Astrocyte (in vitro differentiated cells and primary cell): ENCODE data around the gene TMEM143. TPM values are rescaled to one million over a fixed set of nuclear protein-coding genes. Genes with fewer than 3 reads are reported as not detected.
A peak's percentile ranks its signal among the peaks of the same experiment; 100 is the strongest.

Experiments
- DNase-seq: peaks from one replicate; pipeline ENCODE4 v3.0.0-alpha.2; 2010; ENCODE audit warnings: low read depth
- FAIRE-seq: peaks from 2 replicates; lab custom pipeline; 2011; peaks lifted over from hg19 to GRCh38; lab: Jason Lieb, UNC
- H2AFZ ChIP-seq: 2 replicates; pipeline ENCODE4 v1.6.0; 2012; ENCODE audit warnings: low read depth, low read length, inconsistent platforms
- H3K27ac ChIP-seq: 2 replicates; pipeline ENCODE4 v1.5.1; 2011; ENCODE audit warnings: low read depth, low read length, inconsistent platforms
- H3K27me3 ChIP-seq: 2 replicates; pipeline ENCODE4 v1.6.0; 2011; ENCODE audit warnings: low read length, inconsistent platforms; ENCODE audit not compliant: insufficient read depth
- H3K36me3 ChIP-seq: 2 replicates; pipeline ENCODE4 v1.5.1; 2011; ENCODE audit warnings: low read length, inconsistent platforms; ENCODE audit not compliant: insufficient read depth
- H3K4me1 ChIP-seq: 2 replicates; pipeline ENCODE4 v1.5.1; 2011; ENCODE audit warnings: low read length, inconsistent platforms; ENCODE audit not compliant: insufficient read depth
- H3K4me2 ChIP-seq: 2 replicates; pipeline ENCODE4 v1.6.0; 2012; ENCODE audit warnings: low read length, inconsistent platforms
- H3K4me3 ChIP-seq: 2 replicates; pipeline ENCODE4 v1.5.1; 2011; ENCODE audit warnings: low read depth, mild to moderate bottlenecking, low read length, inconsistent platforms; ENCODE audit not compliant: insufficient read depth
- H3K79me2 ChIP-seq: 2 replicates; pipeline ENCODE4 v1.6.0; 2012; ENCODE audit warnings: mild to moderate bottlenecking, low read length, inconsistent platforms; ENCODE audit not compliant: insufficient read depth
- H3K9ac ChIP-seq: 2 replicates; pipeline ENCODE4 v1.6.0; 2012; ENCODE audit warnings: mild to moderate bottlenecking, low read length, inconsistent platforms
- H3K9me3 ChIP-seq: 2 replicates; pipeline ENCODE4 v1.5.1; 2012; ENCODE audit warnings: low read depth, mild to moderate bottlenecking, low read length, inconsistent platforms; ENCODE audit not compliant: insufficient read depth
- H4K20me1 ChIP-seq: 2 replicates; pipeline ENCODE4 v1.6.0; 2012; ENCODE audit warnings: low read length, inconsistent platforms; ENCODE audit not compliant: insufficient read depth
- H3K27ac Mint-ChIP-seq: one replicate; pipeline ENCODE4 v1.8.0; 2021; ENCODE audit warnings: mild to moderate bottlenecking, mixed read lengths; ENCODE audit not compliant: unreplicated experiment
- H3K27me3 Mint-ChIP-seq: one replicate; pipeline ENCODE4 v1.8.0; 2021; ENCODE audit warnings: low read depth, mixed read lengths; ENCODE audit not compliant: unreplicated experiment
- H3K36me3 Mint-ChIP-seq: one replicate; pipeline ENCODE4 v1.8.0; 2021; ENCODE audit warnings: low read depth, mixed read lengths; ENCODE audit not compliant: unreplicated experiment
- H3K4me1 Mint-ChIP-seq: one replicate; pipeline ENCODE4 v1.8.0; 2021; ENCODE audit warnings: low read depth, mixed read lengths; ENCODE audit not compliant: unreplicated experiment
- H3K4me3 Mint-ChIP-seq: one replicate; pipeline ENCODE4 v1.8.0; 2021; ENCODE audit warnings: mild to moderate bottlenecking, moderate library complexity, mixed read lengths; ENCODE audit not compliant: unreplicated experiment
- H3K9me3 Mint-ChIP-seq: one replicate; pipeline ENCODE4 v1.8.0; 2021; ENCODE audit warnings: mild to moderate bottlenecking, mixed read lengths; ENCODE audit not compliant: unreplicated experiment
- EZH2 ChIP-seq: IDR thresholded peaks from 2 replicates; pipeline ENCODE4 v1.6.1; 2012; ENCODE audit warnings: mild to moderate bottlenecking, low read length, inconsistent platforms; ENCODE audit not compliant: insufficient read depth
- total RNA-seq: library from RNA; stranded (reverse); gene quantifications from 2 replicates; pipeline ENCODE4 v1.2.1, GENCODE V29; 2021
- TF ChIP-seq, protein P1 (sequence below): IDR thresholded peaks from 2 replicates; pipeline ENCODE4 v1.5.1; 2011; ENCODE audit warnings: low read depth, mild to moderate bottlenecking, inconsistent platforms, low read length, moderate library complexity; ENCODE audit not compliant: insufficient read depth

The TMEM143 gene
- total RNA-seq, 1 donor from 2014 or later: 8.7 TPM

DNA sequence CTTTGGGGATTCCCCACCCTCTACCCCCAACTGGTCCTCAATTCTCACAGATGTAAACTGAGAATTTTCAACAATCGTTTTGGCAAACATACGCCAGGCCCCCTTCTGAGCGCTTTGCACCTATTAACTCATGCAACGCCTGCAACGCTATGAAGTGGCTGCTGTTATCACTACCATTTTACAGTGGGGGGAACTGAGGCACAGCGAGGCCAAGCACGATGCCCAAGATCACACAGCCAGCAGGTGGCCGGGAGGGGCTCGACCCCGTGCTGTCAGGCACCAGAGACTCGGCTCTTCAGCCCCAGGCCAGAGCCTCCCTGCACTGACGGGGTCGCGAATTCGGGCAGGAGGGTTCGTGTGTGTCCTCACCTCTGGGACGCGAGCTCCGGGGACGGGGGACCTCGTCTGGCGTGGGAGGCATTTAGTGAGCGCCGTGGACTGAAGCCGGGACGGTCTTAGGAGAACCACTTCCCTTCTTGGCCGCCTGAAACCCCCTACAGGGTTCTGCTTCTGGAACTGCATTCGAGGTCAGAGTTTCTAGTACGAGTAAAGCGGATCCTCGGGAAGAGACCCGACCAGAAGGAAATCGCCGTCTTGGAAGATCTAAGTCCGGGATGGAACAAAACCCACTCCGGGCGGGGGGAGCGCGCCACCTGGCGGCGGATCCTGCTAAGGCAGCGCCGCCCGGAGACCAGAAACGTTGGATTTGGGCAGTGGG is 72.8 kb downstream of the TMEM143 start:
- Mint-ChIP-seq H3K27ac (peak overlapping the region; percentile 80), H3K9me3 (peaks cover 13% of the 10 kb centered on the region), H3K36me3 (peaks cover 18% of the 10 kb centered on the region), H3K4me1 (no peaks in the 10 kb centered on the region), H3K4me3 (peak overlapping the region; percentile 84), H3K27me3 (peaks cover 2% of the 10 kb centered on the region)
- Histone ChIP-seq H3K79me2 (no peaks in the 10 kb centered on the region), H3K4me1 (peaks cover 15% of the 10 kb centered on the region), H3K9ac (peak overlapping the region; percentile 72), H3K36me3 (no peaks in the 10 kb centered on the region), H3K27me3 (no peaks in the 10 kb centered on the region), H3K27ac (peak overlapping the region; percentile 59), H4K20me1 (no peaks in the 10 kb centered on the region), H3K9me3 (peaks cover 11% of the 10 kb centered on the region), H2AFZ (peak overlapping the region; percentile 84), H3K4me2 (peak overlapping the region; percentile 94), H3K4me3 (peak overlapping the region; percentile 49)
- FAIRE-seq: no peak
- DNase-seq: peak; percentile 68
- TF ChIP-seq, protein P1, sequence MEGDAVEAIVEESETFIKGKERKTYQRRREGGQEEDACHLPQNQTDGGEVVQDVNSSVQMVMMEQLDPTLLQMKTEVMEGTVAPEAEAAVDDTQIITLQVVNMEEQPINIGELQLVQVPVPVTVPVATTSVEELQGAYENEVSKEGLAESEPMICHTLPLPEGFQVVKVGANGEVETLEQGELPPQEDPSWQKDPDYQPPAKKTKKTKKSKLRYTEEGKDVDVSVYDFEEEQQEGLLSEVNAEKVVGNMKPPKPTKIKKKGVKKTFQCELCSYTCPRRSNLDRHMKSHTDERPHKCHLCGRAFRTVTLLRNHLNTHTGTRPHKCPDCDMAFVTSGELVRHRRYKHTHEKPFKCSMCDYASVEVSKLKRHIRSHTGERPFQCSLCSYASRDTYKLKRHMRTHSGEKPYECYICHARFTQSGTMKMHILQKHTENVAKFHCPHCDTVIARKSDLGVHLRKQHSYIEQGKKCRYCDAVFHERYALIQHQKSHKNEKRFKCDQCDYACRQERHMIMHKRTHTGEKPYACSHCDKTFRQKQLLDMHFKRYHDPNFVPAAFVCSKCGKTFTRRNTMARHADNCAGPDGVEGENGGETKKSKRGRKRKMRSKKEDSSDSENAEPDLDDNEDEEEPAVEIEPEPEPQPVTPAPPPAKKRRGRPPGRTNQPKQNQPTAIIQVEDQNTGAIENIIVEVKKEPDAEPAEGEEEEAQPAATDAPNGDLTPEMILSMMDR: peak; percentile 97
- TF ChIP-seq EZH2: no peak

DNA sequence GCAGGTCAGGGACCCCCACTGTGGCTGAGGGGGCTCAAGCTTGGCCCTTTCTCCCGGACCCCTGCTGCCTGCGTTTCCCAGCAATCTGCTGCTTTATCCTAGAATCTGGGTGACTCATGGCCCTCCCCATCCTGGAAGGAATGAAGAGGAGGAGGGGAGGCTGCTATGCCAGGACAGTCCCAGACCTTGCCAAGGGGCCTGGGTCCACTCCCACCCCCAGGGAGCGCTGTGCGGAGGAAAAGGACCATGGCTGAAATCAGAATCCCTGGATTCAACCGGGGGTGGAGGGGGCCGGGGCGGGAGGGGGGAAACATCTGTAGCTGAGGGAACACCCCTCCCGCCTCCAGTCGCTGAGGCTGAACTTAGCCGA is 73.4 kb downstream of the TMEM143 start:
- Mint-ChIP-seq H3K9me3 (peaks cover 15% of the 10 kb centered on the region), H3K4me3 (no peak overlapping the region), H3K4me1 (no peaks in the 10 kb centered on the region), H3K36me3 (peaks cover 23% of the 10 kb centered on the region), H3K27me3 (no peaks in the 10 kb centered on the region), H3K27ac (no peak overlapping the region)
- Histone ChIP-seq H3K27ac (peak overlapping the region; percentile 57), H3K4me1 (peaks cover 15% of the 10 kb centered on the region), H3K27me3 (no peaks in the 10 kb centered on the region), H3K4me3 (peak overlapping the region; percentile 52), H2AFZ (peak overlapping the region; percentile 94), H3K36me3 (no peaks in the 10 kb centered on the region), H3K9me3 (peaks cover 16% of the 10 kb centered on the region), H4K20me1 (no peaks in the 10 kb centered on the region), H3K9ac (peak overlapping the region; percentile 72), H3K79me2 (no peaks in the 10 kb centered on the region), H3K4me2 (peak overlapping the region; percentile 94)
- DNase-seq: peak; percentile 61
- FAIRE-seq: no peak
- TF ChIP-seq EZH2: no peak
- TF ChIP-seq, protein P1: no peak

DNA sequence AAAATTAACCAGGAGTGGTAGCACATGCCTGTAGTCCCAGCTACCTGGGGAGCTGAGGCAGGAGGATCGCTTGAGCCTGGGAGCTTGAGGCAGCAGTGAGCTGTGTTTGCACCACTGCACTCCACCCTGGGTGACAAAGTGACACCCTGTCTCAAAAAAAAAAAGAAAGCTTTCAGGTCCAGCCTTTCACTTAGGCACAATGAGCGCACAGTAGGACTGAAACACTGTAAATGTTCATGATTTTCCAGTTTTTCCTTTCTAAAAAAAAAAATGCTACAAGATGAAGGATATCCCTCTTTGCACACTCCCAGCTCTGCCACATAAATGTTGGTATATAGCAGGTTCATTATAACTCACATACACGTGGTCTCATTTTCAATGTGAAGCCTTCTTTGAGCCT is 76.0 kb downstream of the TMEM143 start:
- no peak overlapping the region for H2AFZ ChIP-seq
- no peaks in the 10 kb centered on the region for H3K79me2 ChIP-seq
- no peak overlapping the region for H3K27ac ChIP-seq
- no peak for FAIRE-seq
- no peak overlapping the region for H3K4me2 ChIP-seq
- no peak overlapping the region for H3K4me3 Mint-ChIP-seq
- no peak overlapping the region for H3K27ac Mint-ChIP-seq
- no peaks in the 10 kb centered on the region for H3K27me3 Mint-ChIP-seq
- H3K9me3 ChIP-seq: peaks cover 22% of the 10 kb centered on the region
- H3K36me3 ChIP-seq: no peaks in the 10 kb centered on the region
- H3K4me3 ChIP-seq: no peak overlapping the region
- TF ChIP-seq, protein P1: no peak
- no peak for TF ChIP-seq EZH2
- no peak for DNase-seq
- H3K4me1 ChIP-seq: peaks cover 26% of the 10 kb centered on the region
- no peaks in the 10 kb centered on the region for H3K27me3 ChIP-seq
- H4K20me1 ChIP-seq: no peaks in the 10 kb centered on the region
- peaks cover 18% of the 10 kb centered on the region for H3K9me3 Mint-ChIP-seq
- peaks cover 12% of the 10 kb centered on the region for H3K4me1 Mint-ChIP-seq
- no peak overlapping the region for H3K9ac ChIP-seq
- H3K36me3 Mint-ChIP-seq: peaks cover 38% of the 10 kb centered on the region
